GM12875 (cell line): ENCODE data around the gene SLC25A5.

Experiments used
- H3K4me3 ChIP-seq: one replicate; pipeline ENCODE4 v1.5.1; 2011; ENCODE audit warnings: low read depth, low read length, control low read depth
- TF ChIP-seq, protein P1 (sequence below): IDR thresholded peaks from 2 replicates; pipeline ENCODE4 v1.5.1; 2011; ENCODE audit warnings: low read depth, mild to moderate bottlenecking, control low read depth, inconsistent platforms, low read length, moderate library complexity, borderline replicate concordance; ENCODE audit not compliant: insufficient read depth

SLC25A5 gene

DNA sequence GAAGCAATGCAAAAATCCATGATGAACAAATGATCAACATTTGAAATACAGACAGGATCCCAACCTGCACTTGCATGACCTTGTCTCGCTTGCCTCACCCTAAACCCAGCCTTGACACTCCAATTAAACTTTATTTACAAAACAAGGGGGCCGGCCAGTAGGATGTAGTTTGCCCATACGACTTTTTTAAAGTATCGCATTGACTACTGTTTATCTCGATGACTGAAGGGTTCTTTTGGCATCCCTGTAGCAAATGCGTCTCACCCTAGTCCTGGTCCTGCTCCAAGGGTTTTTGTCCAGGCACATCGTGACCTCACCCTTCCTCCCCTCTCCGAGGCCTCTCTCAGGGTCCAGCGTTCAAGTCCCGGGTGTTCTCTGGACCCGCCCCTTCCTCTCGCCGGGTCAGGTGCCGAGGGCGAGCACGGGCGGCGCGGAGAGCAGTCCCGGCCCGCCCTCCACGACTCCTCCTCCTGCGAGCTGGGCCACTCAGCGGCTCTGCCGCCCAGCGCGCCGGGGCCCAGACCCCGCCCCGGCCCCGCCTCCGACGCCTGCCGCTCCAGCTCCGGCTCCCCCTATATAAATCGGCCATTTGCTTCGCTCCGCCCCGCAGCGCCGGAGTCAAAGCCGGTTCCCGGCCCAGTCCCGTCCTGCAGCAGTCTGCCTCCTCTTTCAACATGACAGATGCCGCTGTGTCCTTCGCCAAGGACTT lies at the start of gene SLC25A5:
Gene SLC25A5, plus strand, starts transcription at position 603 of the 709 bp plus-strand sequence. Its CDS starts 72 bp downstream, at position 675.
- H3K4me3 ChIP-seq: peak within 1 kb of the TSS; percentile 66
- TF ChIP-seq, protein P1, sequence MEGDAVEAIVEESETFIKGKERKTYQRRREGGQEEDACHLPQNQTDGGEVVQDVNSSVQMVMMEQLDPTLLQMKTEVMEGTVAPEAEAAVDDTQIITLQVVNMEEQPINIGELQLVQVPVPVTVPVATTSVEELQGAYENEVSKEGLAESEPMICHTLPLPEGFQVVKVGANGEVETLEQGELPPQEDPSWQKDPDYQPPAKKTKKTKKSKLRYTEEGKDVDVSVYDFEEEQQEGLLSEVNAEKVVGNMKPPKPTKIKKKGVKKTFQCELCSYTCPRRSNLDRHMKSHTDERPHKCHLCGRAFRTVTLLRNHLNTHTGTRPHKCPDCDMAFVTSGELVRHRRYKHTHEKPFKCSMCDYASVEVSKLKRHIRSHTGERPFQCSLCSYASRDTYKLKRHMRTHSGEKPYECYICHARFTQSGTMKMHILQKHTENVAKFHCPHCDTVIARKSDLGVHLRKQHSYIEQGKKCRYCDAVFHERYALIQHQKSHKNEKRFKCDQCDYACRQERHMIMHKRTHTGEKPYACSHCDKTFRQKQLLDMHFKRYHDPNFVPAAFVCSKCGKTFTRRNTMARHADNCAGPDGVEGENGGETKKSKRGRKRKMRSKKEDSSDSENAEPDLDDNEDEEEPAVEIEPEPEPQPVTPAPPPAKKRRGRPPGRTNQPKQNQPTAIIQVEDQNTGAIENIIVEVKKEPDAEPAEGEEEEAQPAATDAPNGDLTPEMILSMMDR: no peak

DNA sequence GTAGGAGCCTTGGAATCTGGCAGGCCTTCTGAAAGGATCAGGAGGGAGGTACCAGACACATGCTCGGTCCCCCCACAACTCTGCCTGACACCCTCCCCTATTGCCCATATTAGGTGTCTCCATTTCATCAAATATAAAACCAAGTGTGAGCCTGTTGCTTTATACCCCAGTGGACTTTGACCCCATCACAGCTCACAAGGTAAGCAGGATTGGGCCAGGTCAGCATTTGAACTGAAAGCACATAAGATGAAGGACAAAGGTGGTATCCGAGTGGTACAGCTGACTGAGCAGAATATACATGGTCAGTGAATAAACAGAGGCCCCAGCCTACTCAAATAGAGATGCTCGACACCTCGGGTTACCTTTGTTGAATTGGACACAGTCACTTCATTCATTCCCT lies 49.1 kb upstream of the SLC25A5 start:
- no peak overlapping the region for H3K4me3 ChIP-seq
- TF ChIP-seq, protein P1: no peak

DNA sequence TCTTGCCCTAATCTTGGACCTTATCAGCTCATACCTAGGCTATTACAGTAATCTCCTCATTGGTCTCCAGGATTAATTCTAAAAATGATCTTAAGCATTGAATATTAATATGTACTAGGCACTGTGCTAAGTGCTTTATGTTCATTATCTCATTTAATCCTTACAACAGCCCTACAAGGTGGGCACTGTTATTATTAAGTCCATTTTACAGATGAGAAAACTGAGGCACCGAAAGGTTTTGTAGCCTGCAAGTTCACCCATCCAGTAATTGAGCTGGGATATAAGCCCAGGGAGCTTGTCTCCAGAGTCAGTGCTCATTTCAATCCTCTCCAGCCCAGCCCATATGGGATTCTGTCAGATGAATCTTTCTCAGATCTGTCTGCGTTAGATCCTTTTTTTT lies 48.3 kb upstream of the SLC25A5 start:
- H3K4me3 ChIP-seq: no peak overlapping the region
- TF ChIP-seq, protein P1: no peak

DNA sequence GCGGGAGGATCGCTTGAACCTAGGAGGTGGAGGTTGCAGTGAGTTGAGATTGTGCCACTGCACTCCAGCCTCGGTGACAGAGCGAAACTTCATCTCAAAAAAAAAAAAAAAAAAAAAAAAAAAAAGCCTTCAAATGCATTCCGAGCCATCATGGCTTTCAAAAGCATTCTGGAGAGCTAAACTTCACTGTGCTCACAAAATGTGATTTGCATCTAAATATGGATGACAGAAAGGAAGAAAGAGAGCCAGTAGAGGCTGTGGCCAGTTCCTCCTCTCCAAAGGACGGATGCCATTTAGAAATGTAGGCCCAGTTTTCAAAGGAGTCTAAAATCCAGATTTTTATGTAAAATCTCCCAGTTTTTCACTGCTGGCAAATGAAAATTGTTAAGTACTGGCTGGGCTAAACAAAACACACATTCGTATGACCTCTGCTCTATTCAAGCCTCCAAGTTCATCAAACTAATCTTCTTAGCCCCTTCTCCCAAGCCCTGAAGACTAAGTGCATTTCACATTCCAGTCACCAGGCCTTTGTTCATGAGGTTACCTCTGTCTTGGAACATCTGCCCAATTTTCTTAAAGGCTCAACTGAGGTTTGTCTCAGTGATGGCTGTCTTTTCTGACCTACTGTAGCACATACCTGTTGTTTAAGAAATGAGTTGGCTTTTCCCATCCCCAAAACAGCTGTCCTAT lies 47.1 kb upstream of the SLC25A5 start:
- no peak overlapping the region for H3K4me3 ChIP-seq
- TF ChIP-seq, protein P1: no peak

DNA sequence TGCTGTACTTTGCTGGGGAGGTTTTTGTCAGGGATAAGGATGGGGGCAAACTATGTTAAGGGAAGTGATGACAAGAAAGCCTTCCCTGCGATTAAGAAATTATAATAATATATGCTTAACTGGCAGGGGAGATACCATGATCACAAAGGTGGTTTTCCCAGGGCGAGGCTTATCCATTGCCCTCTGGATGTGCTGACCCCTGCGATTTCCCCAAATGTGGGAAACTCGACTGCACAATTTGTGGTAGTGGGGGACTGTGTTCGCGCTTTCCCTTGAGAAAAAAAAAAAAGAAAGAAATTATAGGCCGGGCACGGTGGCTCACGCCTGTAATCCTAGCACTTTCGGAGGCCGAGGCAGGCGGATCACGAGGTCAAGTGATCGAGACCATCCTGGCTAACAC lies 44.6 kb upstream of the SLC25A5 start:
- no peak overlapping the region for H3K4me3 ChIP-seq
- TF ChIP-seq, protein P1: no peak

DNA sequence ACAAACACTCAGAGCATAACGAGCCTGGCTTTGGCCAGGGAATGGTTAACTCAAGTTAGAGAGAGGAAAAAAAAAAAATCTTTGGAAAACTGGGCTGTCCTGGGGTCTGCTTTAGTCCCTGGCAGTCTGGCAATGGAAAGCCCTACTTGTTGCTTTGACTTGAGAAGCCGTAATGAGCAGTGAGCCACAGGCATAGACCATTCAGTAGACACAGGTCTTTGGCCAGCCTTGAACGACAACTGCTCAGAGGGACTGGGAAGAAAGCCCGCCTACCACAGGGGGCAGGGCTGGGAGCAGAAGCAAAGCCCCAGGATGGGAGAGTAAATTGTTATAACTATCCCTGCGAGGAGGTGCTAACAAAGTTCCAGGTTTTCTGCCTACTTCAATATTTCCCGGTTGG lies 43.2 kb upstream of the SLC25A5 start:
- H3K4me3 ChIP-seq: no peak overlapping the region
- TF ChIP-seq, protein P1: no peak

DNA sequence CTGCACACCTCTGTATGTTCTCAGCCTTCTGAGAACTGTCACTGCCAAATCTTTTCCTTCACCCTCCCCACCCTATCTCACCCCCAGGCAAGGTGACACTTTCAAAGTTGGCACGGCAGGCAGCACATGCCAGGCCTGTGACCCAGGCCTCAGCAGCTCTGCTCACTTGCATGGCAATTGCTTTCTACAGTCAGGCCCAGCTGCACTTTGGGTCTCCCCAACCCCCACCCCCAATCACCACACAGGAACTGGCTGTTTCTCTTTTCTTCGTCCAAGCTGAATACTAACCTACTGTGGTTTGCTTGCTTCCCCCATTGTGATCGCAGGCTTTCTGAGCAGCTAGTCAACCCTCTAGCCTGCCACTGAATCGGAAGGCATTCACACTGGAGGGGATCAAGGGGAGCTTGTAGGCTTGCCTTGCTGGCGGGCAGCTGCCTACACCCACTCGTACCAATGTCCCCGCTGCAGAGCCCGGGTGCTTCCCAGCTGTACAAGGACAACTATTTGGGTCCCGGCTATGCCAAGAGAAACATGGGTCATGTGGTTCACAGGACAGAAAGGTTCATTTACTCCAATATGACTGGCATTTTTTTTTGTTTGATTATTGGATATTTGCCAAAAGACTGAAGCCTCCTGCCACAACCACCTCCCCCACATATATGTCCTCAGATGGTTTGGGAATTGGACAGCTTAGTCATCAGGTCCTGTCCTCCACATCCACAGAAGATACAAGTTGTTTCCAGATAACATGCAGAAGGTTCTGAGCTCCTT lies 41.0 kb upstream of the SLC25A5 start:
- TF ChIP-seq, protein P1: no peak
- peak overlapping the region; percentile 2 for H3K4me3 ChIP-seq
